ENCODE data around the gene MYD88. TPM values are rescaled to one million over a fixed set of nuclear protein-coding genes. Genes with fewer than 3 reads are reported as not detected.
"Not testable (repeated sequence)": the region's sequence is repeated elsewhere in the genome, so short reads cannot be mapped to it uniquely, and the experiment has no call there.

MYD88 gene
- total RNA-seq, 1 donor from 2014 or later, result 47.3 TPM

DNA sequence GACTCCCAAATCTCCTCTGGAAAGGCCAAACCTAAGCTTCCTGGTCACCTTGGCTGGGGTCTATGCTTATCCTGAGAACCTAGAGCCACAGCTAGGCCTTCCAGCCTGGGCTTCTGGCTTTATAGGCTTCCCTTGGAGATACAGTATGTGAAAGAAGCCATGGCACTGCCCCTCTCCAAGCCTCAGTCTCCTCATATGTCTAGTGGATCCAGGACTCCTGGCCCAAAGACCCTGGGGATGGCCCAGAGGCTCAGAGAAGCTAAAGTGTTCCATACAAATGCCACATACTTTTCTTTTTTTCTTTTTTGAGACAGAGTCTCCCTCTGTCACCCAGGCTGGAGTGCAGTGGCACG lies 10.2 kb upstream of the MYD88 start:
- no peak for DNase-seq (ENCODE audit: low read depth)
- TF ChIP-seq, protein P1, sequence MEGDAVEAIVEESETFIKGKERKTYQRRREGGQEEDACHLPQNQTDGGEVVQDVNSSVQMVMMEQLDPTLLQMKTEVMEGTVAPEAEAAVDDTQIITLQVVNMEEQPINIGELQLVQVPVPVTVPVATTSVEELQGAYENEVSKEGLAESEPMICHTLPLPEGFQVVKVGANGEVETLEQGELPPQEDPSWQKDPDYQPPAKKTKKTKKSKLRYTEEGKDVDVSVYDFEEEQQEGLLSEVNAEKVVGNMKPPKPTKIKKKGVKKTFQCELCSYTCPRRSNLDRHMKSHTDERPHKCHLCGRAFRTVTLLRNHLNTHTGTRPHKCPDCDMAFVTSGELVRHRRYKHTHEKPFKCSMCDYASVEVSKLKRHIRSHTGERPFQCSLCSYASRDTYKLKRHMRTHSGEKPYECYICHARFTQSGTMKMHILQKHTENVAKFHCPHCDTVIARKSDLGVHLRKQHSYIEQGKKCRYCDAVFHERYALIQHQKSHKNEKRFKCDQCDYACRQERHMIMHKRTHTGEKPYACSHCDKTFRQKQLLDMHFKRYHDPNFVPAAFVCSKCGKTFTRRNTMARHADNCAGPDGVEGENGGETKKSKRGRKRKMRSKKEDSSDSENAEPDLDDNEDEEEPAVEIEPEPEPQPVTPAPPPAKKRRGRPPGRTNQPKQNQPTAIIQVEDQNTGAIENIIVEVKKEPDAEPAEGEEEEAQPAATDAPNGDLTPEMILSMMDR (conservative IDR thresholded peaks at IDR 0.05; ENCODE audit: low read depth, low read length), result no peak
- H3K4me3 ChIP-seq (ENCODE audit: low read depth, low read length), result no peak overlapping the region

DNA sequence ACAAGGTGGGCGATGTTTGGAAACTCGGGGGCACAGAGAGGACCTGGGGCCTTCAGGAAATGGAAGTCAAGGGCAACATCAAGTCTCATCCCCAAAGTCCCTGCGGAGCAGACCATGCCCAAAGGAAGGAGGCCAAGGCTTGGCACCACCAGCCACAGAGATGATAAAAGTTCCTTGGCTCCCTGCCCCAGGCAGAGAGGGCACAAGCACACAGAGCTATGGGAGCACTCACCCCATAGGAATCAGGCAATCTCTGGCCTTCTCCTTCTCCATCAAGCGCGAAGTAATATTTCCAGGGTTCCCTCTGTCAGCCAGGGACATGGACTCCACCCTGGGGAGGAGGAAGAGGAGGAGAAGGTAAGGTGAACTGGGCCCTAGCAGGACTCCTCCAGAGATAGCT lies 9.4 kb upstream of the MYD88 start:
- H3K4me3 ChIP-seq (ENCODE audit: low read depth, low read length), result no peak overlapping the region
- DNase-seq (ENCODE audit: low read depth), result no peak
- TF ChIP-seq, protein P1 (conservative IDR thresholded peaks at IDR 0.05; ENCODE audit: low read depth, low read length), result no peak

DNA sequence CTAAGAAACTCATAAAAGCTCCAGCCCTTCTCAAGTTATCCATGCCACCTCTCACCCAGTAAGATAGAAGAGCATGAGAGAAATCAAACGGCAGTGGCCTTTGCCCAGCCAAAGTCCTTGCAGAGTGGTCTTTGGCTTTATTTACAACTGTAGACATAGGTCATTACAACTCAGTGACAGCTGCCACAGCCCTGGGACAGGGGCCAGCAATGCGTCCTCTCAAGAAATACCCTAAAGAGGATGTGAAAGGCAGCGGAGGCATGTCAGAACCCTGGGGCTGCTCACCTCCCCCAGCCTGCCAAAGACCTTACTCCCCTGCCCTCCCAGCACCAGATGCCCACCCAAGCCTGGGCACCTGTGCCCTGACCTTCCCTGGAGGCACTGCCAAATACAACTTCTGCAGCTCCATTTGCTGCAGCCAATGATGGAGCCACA lies 7.8 kb upstream of the MYD88 start:
- TF ChIP-seq, protein P1 (conservative IDR thresholded peaks at IDR 0.05; ENCODE audit: low read depth, low read length), result no peak
- H3K4me3 ChIP-seq (ENCODE audit: low read depth, low read length), result no peak overlapping the region
- DNase-seq (ENCODE audit: low read depth), result no peak

DNA sequence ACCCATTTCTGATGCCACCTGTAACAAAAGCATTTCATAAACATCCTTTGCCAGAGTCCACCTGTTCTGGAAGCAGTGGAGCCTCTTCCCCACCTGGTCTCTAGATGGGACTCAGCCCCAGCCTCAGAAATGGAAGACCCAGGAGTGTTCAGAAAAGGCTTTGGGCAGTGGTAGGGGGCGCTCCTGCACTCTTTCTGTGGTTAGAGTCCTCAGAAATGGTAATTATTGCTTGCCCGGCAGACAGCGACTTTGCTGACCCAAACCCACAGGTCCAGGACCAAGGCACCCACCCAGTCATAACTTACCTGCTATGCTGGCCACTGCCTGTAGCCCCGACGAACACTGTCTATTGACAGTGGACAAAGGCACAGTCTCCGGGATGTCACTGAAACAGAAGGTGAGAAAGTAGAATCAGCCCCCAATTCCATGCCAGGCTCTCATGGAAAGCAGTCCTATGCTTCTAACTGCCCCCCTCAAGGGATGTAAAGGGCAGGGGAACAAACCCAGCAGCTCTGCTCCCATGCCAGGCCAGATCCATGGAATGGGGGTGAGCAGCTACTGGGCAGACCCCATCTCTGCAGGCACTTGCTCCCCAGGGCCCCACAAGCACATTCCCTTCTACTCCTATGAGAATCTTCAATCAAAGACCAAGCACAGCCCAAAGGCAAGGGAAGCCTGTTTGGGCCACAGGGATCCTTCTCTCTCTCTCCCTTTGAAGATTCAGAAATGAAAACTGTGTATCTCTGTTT lies 6.7 kb upstream of the MYD88 start:
- no peak overlapping the region for H3K4me3 ChIP-seq (ENCODE audit: low read depth, low read length)
- no peak for DNase-seq (ENCODE audit: low read depth)
- TF ChIP-seq, protein P1 (conservative IDR thresholded peaks at IDR 0.05; ENCODE audit: low read depth, low read length), result peak; percentile 70

DNA sequence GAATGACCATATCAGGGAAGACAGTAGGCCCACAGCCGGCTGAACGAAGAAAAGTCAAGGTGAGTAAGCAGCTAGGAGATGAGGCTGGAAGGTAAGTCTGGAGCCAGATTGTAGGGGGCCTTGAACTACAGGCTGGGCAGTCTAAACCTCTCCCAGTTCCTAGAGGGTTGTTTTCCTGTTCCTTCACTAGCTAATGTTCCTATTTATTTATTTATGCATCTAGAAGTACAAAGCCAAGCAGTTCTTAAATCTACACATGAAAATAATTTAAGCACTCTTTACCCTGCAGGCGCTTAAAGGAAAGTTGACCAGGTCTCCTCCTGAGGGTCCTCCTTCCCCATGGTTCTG lies 5.3 kb upstream of the MYD88 start:
- no peak for DNase-seq (ENCODE audit: low read depth)
- TF ChIP-seq, protein P1 (conservative IDR thresholded peaks at IDR 0.05; ENCODE audit: low read depth, low read length), result no peak
- no peak overlapping the region for H3K4me3 ChIP-seq (ENCODE audit: low read depth, low read length)

DNA sequence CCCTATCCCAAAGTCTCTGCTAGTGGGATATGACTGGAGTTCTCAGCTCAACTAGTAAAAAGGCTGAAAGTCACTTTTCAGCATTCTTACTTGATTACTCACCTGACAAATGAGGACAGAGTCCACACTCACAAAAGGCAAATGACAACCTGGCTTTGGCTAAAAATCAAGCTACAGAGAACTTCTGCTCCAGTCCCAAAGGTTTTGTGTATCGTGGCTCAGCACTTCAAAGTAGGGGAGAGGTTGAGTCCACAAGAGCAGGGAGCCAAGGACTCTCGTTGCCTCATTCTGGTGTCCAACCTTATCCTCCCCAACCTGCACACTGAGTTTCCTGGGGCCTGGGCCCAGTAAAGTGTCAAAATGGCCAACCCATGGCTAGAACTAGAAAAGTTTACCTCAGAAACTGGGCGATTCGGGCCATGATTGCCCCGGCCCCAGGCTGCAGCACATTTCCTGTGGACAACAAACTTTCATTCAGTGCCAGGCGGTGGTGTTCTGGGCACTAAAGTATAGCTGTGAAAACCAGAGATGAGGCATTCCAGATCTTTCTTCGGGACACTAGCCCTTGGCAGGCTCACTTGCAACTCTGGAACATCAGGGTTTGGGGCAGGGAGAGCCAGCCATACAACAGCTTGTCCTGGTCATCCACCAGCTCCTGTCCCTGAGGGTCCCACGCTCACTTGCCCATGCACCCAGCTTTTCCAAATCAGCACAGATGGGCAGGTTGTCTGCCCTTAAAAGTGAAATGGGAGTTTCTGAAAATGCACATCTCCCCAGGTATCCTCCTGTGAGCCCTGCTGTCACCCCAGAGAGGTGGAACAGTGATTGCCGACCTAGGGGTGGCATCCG lies 4.7 kb upstream of the MYD88 start:
- TF ChIP-seq, protein P1 (conservative IDR thresholded peaks at IDR 0.05; ENCODE audit: low read depth, low read length), result no peak
- DNase-seq (ENCODE audit: low read depth), result peak; percentile 19
- no peak overlapping the region for H3K4me3 ChIP-seq (ENCODE audit: low read depth, low read length)

DNA sequence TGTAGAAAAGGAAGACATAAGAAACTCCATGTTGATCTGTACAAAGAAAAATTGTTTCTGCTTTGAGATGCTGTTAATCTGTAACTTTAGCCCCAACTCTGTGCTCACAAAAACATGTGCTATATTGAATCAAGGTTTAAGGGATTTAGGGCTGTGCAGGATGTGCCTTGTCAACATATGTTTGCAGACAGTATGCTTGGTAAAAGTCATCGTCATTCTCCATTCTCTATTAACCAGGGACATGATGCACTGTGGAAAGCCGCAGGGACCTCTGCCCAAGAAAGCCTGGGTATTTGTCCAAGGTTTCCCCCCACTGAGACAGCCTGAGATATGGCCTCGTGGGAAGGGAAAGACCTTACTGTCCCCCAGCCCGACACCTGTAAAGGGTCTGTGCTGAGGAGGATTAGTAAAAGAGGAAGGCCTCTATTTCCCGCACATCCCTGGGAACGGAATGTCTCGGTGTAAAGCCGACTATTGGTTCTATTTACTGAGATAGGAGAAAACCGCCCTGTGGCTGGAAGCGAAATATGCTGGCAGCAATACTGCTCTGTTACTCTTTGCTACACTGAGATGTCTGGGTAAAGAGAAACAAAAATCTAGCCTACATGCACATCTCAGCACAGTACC lies 3.8 kb upstream of the MYD88 start:
- H3K4me3 ChIP-seq (ENCODE audit: low read depth, low read length); DNase-seq (ENCODE audit: low read depth): not testable (repeated sequence)

DNA sequence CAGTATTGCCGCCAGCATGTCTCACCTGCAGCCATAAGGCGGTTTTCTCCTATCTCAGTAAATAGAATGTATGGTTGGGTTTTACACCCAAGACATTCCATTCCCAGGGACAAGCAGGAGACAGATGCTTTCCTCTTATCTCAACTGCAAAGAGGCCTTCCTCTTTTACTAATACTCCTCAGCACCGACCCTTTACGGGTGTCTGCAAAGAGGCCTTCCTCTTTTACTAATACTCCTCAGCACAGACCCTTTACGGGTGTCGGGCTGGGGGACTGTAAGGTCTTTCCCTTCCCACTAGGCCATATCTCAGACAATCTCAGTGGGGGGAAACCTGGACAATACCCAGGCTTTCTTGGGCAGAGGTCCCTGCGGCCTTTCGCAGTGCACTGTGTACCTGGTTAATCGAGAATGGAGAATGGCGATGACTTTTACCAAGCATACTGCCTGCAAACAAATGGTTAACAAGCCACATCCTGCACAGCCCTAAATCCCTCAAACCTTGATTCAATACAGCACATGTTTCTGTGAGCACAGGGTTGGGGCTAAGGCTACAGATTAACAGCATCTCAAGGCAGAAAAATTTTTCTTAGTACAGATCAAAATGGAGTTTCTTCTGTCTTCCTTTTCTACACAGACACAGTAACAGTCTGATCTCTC lies 2.7 kb upstream of the MYD88 start:
- not testable (repeated sequence) for DNase-seq (ENCODE audit: low read depth)
- H3K4me3 ChIP-seq (ENCODE audit: low read depth, low read length), result peak overlapping the region; percentile 92

Measured in epithelial cell of proximal tubule (primary cell).